ENCODE measurements around the gene SAP30BP. TPM values are rescaled to one million over a fixed set of nuclear protein-coding genes. Genes with fewer than 3 reads are reported as not detected.

SAP30BP gene
- total and polyA plus RNA-seq, 8 donors: 58.9 to 111 (median 101) TPM

- H3K36me3 ChIP-seq: peaks cover 0 to 41% of the 10 kb centered on the region in 2 donors
- no peak for DNase-seq
- no peak overlapping the region for H3K4me3 ChIP-seq
- intact Hi-C loops (cut with DNase I): no loop called here
- H3K27ac ChIP-seq: peak overlapping the region; percentile 87 to 89
- TF ChIP-seq, protein P1, sequence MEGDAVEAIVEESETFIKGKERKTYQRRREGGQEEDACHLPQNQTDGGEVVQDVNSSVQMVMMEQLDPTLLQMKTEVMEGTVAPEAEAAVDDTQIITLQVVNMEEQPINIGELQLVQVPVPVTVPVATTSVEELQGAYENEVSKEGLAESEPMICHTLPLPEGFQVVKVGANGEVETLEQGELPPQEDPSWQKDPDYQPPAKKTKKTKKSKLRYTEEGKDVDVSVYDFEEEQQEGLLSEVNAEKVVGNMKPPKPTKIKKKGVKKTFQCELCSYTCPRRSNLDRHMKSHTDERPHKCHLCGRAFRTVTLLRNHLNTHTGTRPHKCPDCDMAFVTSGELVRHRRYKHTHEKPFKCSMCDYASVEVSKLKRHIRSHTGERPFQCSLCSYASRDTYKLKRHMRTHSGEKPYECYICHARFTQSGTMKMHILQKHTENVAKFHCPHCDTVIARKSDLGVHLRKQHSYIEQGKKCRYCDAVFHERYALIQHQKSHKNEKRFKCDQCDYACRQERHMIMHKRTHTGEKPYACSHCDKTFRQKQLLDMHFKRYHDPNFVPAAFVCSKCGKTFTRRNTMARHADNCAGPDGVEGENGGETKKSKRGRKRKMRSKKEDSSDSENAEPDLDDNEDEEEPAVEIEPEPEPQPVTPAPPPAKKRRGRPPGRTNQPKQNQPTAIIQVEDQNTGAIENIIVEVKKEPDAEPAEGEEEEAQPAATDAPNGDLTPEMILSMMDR (IDR thresholded peaks at IDR 0.05): no peak
- peaks cover 3 to 16% of the 10 kb centered on the region in 2 donors for H3K4me1 ChIP-seq
- no peak for ATAC-seq
- no peaks in the 10 kb centered on the region for H3K27me3 ChIP-seq
- H3K9me3 ChIP-seq: no peaks in the 10 kb centered on the region
Measured at GRCh38 chr17:75647061-75647460, 20.1 kb upstream of the SAP30BP start.

- TF ChIP-seq, protein P1 (IDR thresholded peaks at IDR 0.05): no peak
- no peaks in the 10 kb centered on the region for H3K9me3 ChIP-seq
- intact Hi-C loops (cut with DNase I): no loop called here
- peaks cover 0 to 45% of the 10 kb centered on the region in 2 donors for H3K36me3 ChIP-seq
- ATAC-seq: no peak
- no peaks in the 10 kb centered on the region for H3K27me3 ChIP-seq
- no peak overlapping the region for H3K27ac ChIP-seq
- H3K4me3 ChIP-seq: no peak overlapping the region
- DNase-seq: no peak
- H3K4me1 ChIP-seq: peaks cover 3 to 16% of the 10 kb centered on the region in 2 donors
Measured at GRCh38 chr17:75647921-75648320, 19.2 kb upstream of the SAP30BP start.

GRCh38 chr17:75649687-75650086 lies 17.5 kb upstream of the SAP30BP start:
- intact Hi-C loops (cut with DNase I): no loop called here
- H3K9me3 ChIP-seq: no peaks in the 10 kb centered on the region
- TF ChIP-seq, protein P1 (IDR thresholded peaks at IDR 0.05): no peak
- no peak overlapping the region for H3K4me3 ChIP-seq
- H3K4me1 ChIP-seq: peaks cover 3 to 31% of the 10 kb centered on the region in 2 donors
- no peaks in the 10 kb centered on the region for H3K27me3 ChIP-seq
- no peak for DNase-seq
- peaks cover 0 to 47% of the 10 kb centered on the region in 2 donors for H3K36me3 ChIP-seq
- no peak overlapping the region for H3K27ac ChIP-seq
- ATAC-seq: no peak

DNA sequence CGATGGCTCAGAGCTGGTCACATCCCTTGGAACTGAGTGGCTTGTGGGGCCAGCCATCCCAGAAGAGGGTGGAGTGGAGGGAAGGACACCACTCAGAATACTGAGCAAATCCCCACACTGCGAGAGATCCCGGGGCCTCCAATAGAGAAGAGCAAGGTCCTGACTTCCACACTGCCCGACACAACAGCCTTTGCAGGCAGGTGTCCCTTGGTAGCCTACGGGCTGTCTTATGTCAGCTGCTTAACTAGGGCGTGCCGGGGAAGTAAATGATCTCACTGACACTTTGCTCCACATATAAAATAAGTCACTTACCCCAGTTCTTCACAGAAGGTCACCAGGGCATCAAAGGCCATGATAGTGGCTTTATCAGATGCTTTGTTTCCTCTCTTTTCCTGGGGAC lies 16.3 kb upstream of the SAP30BP start:
- ATAC-seq (no peak), DNase-seq (no peak)
- intact Hi-C loops (cut with DNase I): no loop called here
- H3K4me1 ChIP-seq: peaks cover under 1 to 27% of the 10 kb centered on the region in 2 donors
- no peak overlapping the region for H3K27ac ChIP-seq
- TF ChIP-seq, protein P1 (IDR thresholded peaks at IDR 0.05): no peak
- peaks cover 0 to 59% of the 10 kb centered on the region in 2 donors for H3K36me3 ChIP-seq
- H3K4me3 ChIP-seq: no peak overlapping the region
- no peaks in the 10 kb centered on the region for H3K9me3 ChIP-seq
- no peaks in the 10 kb centered on the region for H3K27me3 ChIP-seq

- Histone ChIP-seq H3K4me1 (peaks cover 0 to 19% of the 10 kb centered on the region in 2 donors), H3K36me3 (peaks cover 0 to 71% of the 10 kb centered on the region in 2 donors), H3K4me3 (no peak overlapping the region), H3K9me3 (no peaks in the 10 kb centered on the region), H3K27ac (no peak overlapping the region), H3K27me3 (no peaks in the 10 kb centered on the region)
- intact Hi-C loops (cut with DNase I): no loop called here
- DNase-seq (no peak), ATAC-seq (no peak)
- TF ChIP-seq, protein P1 (IDR thresholded peaks at IDR 0.05): no peak
Measured at GRCh38 chr17:75652341-75652740, 14.8 kb upstream of the SAP30BP start.
